ENCODE measurements around the gene TNFAIP8L3. TPM values are rescaled to one million over a fixed set of nuclear protein-coding genes. Genes with fewer than 3 reads are reported as not detected.
"Not testable (repeated sequence)": the region's sequence is repeated elsewhere in the genome, so short reads cannot be mapped to it uniquely, and the experiment has no call there.

Gene TNFAIP8L3
- polyA plus RNA-seq (2013, experiment 1 of 2; ENCODE audit: insufficient read length), result 0.73 TPM
- 0.62 TPM for polyA plus RNA-seq (2013, experiment 2 of 2; ENCODE audit: insufficient read length)

DNA sequence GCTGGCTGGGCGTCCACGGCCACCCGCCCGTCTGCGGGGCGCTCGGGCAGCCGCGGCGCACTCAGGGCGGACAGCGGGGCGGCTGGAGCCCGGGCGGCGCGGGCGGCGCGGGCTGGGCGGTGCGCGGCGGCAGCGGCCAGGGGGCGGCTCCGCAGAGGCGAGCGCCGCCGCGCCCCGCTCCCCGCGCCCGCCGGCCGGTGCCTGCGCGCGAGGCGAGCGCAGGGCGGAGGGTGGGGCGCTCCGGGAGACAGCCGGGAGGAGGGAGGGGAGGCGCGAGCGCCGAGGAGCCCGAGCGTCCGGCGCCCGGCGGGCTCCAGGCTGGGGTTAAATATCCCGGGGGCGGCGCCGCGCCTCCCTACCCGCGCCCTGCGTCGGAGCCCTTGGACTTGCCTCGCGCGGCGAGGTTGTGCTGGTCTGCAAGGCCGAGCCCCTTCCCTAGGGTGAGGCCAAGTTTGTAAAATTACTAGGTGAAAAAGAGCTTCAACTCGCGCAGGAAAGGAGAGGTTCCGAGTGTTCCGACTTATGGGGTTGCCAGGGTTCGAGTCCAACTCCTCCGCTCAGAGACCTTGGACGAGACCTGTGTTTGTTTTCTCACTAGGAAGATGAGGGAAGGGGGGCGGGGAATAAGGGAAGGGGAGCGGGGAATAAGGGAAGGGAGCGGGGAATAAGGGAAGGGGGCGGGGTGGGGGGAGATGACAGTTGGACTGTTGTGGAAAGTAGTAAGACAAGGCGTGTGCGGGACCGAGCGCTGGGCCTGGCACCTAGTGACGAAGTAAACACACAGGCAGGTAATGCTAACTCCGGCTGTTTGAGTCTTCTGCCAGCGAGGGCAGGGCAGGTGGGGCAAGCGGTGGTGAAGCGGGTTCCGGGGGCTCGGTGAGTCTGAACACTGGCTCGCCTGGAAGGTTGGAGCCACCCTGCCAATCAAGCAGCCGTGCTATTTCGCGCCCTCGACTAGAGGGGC, at the start of gene TNFAIP8L3:
Gene TNFAIP8L3, minus strand, starts transcription at position 301 of the 964 bp plus-strand sequence. CDS start 311 bp downstream, outside the sequence.
- no peak for DNase-seq

GRCh38 chr15:51144021-51144532, 49.4 kb upstream of the TNFAIP8L3 start:
- peak; percentile 56 for DNase-seq

- DNase-seq, result not testable (repeated sequence)
These were observed 45.6 kb upstream of the TNFAIP8L3 start for GRCh38 chr15:51140347-51140746.

GRCh38 chr15:51139091-51139490, 44.4 kb upstream of the TNFAIP8L3 start:
- DNase-seq, result no peak

- no peak for DNase-seq
These were observed 43.2 kb upstream of the TNFAIP8L3 start for GRCh38 chr15:51137880-51138430.

GRCh38 chr15:51137024-51137423, 42.3 kb upstream of the TNFAIP8L3 start:
- DNase-seq, result no peak

DNA sequence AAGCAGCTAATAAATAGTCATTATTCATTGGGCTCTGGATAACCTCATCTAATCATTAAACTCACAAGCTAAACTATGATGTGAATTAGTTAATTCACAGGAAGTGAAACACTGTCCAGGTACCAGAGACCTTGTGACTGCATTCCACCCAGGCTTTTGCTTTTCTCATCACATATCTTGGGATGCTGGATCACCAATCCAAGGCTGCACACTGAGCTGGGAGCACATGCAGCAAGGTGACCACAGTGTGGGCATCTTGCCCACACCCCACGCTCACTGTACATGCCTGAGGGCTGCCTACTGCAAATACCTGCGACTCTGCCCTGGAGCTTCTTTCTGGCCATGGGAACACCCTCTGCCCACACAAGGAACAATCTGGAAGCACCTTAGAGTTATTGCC, 40.6 kb upstream of the TNFAIP8L3 start:
- DNase-seq, result no peak

DNA sequence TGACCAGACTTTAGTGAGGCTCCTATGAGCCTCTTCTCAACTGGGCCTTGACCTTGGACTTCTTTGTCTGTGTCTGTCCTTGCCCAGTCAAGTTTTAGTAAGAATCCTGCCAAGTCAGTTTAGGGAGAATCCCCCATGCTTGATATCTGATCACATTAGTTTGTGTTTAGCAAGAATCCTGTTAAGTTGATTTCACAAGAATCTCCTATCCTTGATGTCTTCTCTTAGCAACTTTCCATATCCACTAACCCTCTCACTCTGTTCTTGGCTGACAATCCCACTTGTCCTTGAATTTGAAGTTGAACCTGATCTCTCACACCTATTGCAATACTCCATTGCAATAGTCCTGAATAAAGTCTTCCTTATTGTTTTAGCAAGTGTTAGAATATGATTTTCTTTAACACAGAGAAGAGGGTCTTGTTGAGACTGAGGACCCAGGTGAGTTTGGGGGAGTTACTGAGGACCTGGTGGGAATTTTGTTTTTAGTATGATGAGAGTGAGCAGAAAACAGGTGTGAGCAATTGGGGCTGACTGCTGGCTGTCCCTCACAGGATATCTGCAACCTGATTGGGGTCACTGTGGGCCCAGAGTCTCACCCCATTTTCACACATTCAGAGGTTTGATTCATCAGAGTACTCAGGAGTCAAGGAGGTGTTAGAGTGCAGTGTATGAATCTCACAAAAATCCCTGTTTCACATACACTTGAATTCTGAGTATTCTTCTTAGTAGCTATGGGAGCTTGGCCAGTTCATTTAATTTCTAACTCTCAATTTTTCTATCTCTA, 39.9 kb upstream of the TNFAIP8L3 start:
- DNase-seq, result no peak

DNA sequence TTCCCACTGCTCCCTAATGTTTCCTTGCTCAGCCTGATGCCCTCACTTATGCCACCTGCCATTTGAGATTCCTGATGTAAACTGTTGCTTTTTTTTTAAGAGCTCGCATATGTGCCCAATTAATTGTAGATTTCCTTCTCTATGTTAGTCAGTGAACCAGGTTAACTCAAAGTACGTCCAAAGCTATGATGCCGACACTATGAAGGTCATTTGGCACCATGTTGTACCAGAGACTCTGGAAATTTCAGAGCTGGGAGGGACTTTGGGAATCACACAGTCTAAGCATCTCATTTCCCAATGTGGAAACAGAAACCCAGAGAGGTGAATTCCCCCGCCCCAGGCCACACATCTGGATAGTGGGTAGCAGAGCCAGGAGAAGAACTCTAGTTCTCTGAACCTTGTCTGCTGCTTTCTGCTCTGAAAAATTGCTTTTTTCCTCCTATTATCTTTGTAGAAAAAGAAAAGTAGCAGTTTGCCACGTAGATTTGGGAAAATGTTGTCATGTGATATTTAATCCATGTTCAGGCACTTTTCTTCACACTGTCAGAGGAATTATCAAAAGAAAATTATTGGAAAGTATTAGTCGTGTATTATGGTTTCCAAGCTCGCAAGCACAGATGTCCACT, 38.5 kb upstream of the TNFAIP8L3 start:
- DNase-seq, result no peak

DNA sequence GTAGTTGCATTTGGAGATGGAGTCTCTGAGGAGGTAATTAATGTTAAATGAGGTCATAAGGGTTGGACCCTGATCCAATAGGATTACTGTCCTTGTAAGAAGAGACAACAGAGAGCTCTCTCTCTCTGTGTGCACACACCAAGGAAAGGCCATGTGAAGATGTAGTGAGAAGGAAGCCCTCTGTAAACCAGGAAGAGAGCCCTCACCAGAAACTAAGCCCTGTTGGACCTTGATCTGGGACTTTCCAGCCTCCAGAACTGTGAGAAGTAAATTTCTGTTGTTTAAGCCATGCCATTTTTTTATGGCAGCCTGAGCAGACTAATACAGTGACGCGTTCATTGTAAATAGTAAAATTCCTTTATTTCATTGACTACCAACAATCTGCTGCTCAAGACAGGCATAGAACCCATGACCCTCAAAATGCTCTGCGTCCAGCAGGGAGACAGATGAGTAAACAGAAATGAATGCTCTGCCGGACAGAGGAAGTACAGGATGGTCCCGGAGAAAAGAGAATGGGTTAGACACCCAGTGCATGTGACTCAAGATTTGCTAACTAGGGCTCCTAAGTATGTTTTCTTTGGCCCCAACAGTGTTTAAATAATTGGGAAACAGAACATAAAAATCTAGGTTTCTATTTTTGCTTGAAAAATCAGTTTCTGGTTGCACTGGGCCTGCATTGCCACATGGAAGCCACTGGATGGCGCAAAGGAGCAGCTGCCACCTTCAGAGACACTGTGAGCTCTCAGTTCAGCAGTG, 37.9 kb upstream of the TNFAIP8L3 start:
- peak; percentile 94 for DNase-seq

- no peak for DNase-seq
These were observed 37.0 kb upstream of the TNFAIP8L3 start for GRCh38 chr15:51131596-51132290.

DNA sequence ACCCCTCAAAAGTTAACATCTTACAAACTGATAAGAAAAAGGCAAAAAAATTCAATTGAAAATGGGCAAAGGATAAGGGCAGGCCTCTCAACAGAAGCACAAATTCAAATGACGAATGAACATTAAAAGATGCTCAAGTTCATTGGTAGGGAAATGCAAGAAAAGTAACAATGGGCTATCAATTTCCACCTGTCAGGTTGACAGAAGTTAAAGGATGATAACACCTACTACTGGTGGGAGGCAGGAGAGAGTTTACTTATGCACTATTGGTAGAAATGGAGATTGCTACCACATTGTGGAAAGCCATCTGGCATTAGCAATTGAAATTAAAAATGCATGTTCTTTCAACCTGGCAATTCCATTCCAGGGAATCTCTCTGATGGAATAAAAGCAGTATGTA, 35.6 kb upstream of the TNFAIP8L3 start:
- no peak for DNase-seq

GRCh38 chr15:51129535-51130188, 35.0 kb upstream of the TNFAIP8L3 start:
- DNase-seq, result no peak

DNA sequence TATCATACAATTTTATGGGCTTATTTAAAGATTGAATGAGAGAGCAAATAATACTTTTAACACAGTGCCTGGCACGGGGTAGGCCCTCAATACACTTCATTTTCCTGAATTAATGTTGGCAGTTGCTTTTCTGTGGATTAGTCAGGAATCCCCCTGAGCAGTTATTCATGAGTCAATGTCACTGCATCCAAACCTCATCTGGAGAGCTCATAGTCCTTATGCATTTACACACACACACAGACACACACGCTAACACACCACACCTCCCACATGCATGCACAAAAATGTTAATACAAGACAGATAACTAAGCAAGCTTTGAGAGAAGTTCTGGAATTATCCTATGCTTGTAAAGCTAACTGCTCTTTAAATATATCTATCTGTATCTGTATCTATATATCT, 34.0 kb upstream of the TNFAIP8L3 start:
- peak; percentile 51 for DNase-seq

- no peak for DNase-seq
These were observed 32.1 kb upstream of the TNFAIP8L3 start for GRCh38 chr15:51126842-51127241.

GRCh38 chr15:51123002-51123401, 28.3 kb upstream of the TNFAIP8L3 start:
- DNase-seq, result not testable (repeated sequence)

GRCh38 chr15:51121631-51122225, 27.0 kb upstream of the TNFAIP8L3 start:
- DNase-seq, result no peak

DNA sequence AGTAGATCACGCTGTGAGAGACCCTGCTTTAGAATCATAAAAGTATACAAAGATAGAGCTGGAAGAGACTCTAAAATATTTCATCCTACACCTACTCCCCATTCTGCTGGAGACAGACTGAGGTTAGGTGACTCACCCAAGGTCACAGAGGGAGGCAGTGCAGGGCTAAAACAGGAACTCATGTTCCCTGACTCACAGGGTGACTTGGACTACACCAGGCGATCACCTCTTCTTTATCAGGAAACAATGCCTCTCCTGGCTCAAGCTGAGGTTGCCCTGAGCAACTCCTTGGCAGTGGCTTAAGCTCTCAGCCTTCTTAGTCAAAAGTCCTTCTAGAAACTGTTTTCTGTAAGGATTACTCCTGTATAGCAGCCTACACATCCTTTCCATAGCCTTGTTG, 26.4 kb upstream of the TNFAIP8L3 start:
- DNase-seq, result peak; percentile 69

- no peak for DNase-seq
These were observed 24.4 kb upstream of the TNFAIP8L3 start for GRCh38 chr15:51119120-51119519.

GRCh38 chr15:51117270-51117669, 22.6 kb upstream of the TNFAIP8L3 start:
- DNase-seq, result peak; percentile 24

Measured in fibroblast of skin of scalp (primary cell).